ENCODE measurements around the gene TNFRSF8.

TNFRSF8 gene

DNA sequence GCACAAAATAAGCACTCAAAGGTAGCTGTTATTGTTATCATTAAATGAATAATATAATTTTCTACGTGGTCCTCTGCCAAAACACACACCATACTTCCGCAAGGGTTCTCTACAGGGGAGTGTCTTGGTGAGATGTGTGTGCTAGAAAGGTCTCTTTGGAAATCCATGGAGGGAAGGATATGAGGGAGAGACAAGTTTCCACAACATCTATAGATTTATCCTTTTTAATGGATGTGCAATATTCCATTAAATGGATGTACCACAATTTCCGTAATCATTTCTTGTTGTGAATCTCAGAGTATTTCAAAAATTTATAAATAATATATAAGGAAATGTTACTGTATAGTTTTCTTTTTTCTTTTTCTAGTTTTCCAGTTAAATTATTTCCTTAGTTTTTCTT, 2.6 kb upstream of the TNFRSF8 start:
- DNase-seq (ENCODE audit: low read depth) = no peak

DNA sequence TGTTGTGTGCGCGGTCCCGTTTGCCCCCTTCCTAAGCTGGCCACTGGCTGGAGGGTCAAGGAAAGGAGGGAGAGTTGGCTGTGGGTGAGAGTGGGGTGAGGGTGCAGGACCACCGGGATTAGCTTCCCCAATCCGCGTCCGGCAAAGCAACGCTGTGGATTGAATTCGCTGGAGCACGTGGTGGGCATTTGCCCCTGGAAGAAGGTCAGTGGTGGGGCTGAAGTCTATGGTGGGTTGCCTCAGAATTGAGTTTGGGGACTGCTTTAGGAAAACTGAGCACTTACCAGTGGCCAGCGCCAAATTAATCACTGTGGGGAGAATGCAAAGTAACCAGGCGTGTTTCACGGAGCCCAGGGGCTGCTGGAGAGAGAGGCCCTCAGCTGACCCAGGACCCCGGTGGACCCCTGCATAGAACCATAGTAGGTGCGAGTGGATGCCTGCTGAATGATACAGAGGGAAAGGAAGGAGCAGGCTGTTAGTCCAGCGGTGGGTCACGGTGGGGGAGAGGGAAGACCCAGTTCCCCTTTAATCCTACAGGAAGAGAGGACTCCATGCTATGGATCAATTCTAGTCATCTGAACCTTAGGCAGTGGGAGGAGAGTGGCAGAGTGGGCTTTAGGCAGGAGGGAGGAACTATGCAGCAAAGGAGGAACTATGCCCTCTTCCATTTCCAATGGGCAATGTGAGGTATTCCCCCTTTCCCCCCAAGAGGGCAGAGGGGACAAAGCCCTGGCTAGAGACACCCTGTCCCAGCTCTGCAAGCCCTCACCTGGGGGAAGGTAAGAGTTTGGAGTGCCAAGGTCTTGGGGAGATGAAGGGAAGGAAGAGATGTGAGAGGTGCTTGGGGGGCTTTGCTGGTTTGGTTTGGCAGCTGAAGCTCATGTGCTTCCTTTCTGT, 1.2 kb downstream of the TNFRSF8 start:
- DNase-seq (ENCODE audit: low read depth) = no peak

DNA sequence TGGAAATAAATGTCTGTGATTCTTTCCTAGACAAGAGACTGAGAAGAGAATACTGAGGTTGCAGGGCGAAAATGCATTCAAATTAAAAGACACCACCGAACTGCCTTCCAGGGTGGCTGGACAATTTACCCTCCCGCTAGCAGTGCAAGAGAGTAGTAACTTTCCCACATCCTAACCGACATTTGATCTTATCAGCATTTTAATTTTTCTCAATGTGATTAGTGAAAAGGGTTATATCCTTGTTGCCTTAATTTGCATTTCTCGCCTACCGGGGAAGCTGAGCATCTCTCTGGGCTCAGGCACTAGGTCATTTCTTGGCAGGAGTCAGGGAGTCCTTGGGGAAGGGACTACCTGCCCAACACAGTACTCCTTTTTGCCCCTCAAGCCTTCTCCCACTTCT, 2.8 kb downstream of the TNFRSF8 start:
- no peak for DNase-seq (ENCODE audit: low read depth)

DNA sequence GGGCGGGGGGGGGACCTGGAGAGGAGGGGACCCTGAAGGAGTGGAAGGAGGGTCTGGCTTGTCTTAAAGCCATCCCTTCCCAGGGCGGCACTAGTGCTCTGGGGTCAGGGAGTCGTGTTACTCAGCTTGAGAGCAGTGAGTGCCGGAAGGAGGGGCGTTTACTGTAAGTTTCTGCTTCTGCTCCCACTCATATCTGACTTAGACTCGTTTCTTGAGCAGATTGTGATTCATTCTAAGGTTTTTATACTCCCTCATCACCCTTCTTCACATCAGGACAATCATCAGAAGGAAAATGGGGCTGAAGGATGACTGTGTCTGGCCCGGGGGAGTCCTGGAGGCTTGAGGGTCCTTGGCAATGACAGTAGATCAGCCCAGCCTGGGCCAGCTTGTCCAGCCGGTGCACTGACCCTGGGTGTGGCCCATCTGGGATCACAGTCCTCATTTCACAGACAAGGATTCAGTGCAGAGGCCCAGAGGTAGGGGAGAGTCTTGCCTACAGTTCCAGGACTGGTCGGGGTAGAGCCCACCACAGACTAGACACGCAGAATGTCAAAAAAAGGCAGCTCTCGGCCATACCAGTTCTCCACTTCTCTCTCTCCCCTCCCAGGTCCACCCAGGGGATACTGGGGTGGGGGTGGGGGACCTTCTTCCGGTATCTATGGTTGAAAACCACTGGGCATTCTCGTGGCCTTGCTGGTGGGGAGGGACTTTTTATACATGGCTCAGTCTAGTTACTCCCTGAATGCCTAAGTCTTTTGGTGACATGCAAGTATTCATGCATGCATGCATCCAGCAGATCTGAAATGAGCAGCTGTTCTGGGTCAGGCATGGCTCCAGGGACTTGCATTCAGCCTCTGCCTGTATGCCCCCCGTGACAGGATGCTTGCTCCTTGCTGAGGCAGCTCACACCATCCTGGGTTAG, 5.1 kb downstream of the TNFRSF8 start:
- no peak for DNase-seq (ENCODE audit: low read depth)

DNA sequence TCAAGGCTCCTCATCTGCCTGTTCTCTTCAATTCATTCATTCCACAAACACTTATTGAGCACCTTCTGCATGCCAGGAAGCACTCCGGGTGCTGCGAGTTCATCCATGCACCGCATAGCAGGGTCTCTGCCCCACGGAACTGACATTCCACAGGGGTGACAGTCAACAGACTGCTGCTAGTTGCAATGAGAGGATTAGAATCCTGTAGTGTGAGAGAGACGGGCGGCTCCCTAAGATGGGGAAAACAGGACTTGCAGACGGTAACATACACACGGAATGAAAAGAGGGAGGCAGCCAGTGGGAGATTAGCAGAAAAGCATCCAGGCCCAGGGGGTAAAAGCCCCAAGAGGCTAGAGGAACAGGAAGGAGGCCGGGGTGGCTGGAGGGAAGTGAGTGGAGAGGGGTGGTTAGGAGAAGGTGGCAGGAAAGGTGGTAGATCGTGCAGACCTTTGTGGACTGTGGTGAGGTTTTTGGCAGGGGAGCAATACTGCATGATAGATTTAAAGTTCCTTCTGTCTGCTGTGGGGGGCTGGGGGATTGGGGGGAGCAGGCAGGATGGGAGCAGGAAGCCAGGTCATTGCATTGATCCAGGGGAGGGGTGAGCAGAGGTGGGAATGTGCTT, 6.6 kb downstream of the TNFRSF8 start:
- DNase-seq (ENCODE audit: low read depth) = no peak

DNA sequence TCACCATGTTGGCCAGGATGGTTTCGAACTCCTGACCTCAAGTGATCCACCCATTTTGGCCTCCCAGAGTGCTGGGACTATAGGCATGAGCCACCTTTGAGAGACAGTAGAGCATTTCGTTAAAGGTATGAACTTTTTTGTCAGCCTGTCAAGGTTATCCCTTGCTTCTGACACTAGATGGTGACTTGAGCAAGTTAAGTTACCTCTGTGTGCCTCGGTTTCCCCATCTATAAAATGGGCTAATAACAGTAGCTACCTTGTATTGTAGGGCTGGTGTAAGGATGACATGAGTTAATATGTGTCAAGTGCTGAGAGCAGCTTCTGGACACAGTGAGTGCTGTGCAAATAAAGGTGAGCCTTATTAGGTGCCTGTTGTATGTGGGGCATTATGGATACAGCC, 8.8 kb downstream of the TNFRSF8 start:
- no peak for DNase-seq (ENCODE audit: low read depth)

DNA sequence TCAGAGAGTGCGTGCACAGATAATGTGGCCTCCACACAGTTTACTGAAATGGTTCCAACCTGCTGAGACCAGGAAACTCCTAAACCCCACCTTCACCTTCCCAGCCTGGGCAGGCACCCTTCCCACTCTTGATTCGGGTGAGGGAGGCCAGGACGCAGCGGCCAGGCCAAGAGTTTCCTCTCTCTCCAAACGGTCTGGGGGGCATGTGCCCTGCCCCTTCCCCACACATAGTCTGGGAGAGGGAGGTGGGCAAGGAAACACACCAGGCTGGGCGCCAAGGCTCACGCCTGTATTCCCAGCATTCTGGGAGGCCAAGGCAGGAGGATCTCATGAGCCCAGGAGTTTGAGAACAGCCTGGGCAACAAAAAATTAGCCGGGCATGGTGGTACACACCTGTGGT, 9.6 kb downstream of the TNFRSF8 start:
- DNase-seq (ENCODE audit: low read depth) = no peak

DNA sequence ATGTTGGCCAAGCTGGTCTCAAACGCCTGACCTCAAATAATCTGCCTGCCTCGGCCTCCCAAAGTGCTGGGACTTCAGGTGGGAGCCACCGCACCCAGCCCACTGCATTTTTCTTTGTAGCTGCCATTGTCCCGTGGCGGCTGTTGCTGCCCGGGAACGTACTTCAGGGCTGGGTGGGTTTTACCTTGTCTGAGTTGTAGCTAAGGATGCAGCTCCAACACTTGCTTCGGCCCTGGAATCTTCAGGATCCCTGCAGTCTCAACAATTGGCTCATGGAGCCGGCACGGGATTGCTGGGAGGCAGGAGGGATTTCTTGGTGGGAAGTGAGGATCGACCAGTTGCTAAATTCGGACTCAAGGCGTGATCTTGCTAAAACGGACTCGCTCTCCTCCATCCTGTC, 10.7 kb downstream of the TNFRSF8 start:
- DNase-seq (ENCODE audit: low read depth) = no peak

DNA sequence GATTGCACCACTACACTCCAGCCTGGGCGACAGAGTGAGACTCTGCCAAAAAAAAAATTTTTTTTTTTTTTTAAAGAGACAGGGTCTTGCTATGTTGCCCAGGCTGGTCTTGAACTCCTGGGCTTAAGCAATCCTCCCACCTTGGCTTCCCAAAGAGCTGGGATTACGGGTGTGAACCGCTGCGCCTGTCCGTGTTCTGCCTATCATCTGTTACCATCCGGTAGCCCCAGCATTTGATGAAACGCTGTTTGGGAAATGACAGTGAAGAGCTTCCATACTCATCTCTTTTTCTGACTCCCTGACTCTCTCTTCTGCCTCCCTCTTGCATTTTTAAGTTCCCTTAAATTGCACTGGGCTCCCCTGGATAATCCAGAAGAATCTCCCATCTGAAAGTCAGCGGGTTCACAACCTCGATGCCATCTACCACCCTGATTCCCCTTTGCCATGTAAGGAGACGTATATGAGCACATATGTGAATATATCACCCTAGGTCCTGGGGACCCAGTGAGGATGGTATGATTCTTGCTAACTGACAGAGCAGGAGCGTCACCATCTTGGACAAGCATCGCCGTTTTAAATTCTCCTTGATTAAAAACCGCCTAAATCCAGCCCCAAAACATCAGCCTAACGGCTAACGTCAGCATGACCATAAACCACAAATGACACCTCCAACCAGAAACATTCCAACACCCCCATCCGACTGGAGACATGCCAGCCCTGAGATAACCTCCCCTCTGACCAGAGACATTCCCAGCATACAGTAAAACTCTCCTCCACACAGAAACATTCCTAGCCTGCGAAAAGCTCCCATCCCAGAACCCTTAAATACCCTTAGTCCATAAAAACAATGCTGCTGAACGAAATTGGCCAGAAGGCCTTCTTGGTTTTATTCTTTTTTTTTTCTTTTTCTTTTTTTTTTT, 12.4 kb downstream of the TNFRSF8 start:
- DNase-seq (ENCODE audit: low read depth) = no peak

DNA sequence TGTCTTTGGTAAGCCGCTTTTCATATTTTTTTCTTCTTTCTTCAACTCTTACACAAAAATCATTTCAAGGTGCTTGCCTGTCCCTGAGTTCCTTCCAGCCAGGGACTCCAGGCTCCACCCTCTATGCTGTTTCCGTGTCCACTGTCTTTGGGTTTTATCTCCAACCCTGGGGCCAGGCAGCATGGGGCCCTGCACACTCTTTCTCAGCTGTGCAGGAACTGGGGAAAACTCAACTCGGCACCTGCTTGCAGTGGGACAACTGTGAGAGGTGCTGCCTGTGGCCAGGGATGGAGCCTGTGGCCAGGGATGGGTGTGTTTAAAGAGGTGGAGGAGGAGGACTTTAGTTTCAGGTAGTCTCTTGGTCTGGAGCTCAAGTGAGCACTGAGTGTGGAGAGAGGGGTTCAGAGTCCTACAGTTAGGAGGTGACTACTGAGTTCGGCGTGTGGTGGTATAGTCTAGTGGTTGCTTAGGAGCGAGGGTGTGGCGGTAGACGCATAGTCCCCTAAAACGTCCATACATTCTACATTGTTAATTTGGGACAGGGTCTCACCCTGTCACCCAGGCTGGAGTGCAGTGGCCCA, 13.4 kb downstream of the TNFRSF8 start:
- DNase-seq (ENCODE audit: low read depth) = no peak

DNA sequence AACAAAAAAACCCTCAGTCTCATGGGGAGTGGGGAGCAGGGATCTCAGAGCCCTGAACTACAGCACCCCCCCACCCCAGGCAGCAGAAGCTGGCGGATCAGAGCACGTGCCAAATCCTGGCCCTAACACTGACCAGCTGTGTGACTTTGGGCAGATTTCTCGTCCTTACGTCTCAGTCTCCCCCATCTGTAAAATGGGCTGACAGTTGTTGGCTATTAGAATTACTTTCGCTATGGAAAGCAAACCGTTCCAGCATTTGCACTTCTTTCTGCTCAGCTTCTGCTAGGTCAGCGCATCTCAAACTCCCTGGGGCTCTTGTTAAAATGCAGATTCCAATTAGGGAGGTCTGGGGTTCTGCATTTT, 15.5 kb downstream of the TNFRSF8 start:
- no peak for DNase-seq (ENCODE audit: low read depth)

DNA sequence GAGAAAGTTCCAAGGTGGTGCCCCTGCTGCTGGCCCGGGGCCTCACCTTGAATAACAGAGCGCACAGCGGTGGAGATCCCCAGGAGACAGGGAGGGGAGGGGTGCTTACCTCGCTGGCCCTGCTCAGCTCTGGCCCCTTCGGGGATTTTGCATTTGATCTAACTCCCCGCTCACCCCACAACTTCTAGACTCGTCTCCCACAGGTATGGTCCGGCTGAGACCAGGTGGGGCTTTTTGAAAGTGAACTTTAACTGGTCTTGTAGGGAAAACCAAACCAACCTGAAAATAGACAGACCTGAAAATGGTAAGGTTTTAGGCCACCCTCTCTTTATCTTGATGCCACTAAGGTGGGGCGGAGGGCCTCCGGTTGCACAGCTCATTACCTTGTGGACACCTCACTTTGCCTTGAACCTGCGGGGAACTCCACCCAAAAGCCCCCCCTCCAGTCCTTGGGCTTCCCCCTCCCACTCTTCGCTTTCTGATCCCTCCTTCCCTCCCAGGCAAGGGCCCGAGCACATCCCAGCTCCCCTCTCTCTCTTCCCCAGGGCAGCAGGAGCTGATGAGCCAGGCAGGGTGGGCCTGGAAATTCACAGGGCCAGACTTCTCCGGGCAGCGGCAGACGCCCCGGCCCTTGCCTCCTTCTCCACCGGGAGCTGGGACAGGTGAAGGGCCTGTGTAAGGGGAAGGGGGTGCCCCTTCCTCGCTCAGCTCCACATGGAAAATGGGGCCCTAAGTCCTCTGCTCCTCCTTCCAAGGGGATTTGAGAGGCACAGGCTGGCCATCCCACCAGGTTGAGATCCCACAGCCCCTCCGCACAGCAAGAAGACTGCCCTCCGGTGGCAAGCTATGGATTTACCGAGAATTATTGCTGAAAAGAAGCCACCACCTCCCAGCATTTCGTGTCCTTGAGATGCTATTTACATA, 16.1 kb downstream of the TNFRSF8 start:
- no peak for DNase-seq (ENCODE audit: low read depth)

DNA sequence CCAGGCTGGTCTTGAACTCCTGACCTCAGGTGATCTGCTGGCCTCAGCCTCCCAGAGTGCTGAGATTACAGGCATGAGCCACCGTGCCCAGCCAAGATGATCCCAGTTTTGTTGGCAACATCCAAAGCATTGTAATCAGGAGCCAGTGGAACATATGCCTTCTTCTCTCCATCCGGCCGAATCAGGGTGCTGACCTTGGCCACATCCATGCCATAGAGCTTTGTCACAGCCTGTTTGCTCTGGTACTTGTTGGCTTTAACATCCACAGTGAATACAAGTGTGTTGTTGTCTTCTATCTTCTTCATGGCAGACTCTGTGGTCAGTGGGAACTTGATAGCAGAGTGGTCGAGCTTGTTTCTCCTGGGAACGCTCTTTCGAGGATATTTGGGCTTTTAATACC, 17.1 kb downstream of the TNFRSF8 start:
- DNase-seq (ENCODE audit: low read depth) = no peak

DNA sequence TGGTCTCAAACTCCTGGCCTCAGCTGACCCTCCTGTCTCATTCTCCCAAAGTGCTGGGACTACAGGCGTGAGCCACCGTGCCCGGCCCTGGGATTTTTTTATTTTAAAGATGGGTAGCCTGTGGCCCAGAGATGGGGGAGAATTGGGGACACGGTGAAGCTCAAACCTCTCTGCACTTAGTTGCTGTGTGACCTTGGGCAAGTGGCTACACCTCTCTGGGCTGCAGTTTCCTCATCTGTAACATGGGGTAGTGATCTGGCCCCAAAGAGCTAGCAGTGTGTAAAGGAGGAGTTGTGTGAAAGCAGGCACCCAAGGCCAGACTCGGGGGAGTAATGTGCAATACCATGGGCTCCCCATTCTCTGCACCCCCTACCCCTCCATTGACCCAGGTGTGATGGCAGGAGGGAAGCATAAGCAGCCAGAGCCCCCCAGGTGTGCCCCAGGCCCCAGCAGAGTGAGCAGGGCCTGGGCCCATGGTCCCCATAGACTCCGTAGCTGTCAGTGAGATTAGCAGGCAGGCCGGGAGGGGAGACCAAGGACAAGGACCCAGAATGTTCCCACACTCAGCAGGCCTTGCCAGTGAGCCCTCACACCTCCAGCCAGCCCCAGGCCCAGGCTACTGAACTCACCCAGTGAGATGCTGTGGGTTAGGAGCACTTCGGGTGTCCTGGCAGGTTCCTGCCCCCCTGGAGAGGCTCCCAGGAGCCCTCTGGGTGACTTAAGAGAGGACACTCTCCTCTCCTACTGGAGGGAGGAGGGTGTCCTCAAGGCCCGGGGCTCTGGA, 17.9 kb downstream of the TNFRSF8 start:
- DNase-seq (ENCODE audit: low read depth) = no peak

DNA sequence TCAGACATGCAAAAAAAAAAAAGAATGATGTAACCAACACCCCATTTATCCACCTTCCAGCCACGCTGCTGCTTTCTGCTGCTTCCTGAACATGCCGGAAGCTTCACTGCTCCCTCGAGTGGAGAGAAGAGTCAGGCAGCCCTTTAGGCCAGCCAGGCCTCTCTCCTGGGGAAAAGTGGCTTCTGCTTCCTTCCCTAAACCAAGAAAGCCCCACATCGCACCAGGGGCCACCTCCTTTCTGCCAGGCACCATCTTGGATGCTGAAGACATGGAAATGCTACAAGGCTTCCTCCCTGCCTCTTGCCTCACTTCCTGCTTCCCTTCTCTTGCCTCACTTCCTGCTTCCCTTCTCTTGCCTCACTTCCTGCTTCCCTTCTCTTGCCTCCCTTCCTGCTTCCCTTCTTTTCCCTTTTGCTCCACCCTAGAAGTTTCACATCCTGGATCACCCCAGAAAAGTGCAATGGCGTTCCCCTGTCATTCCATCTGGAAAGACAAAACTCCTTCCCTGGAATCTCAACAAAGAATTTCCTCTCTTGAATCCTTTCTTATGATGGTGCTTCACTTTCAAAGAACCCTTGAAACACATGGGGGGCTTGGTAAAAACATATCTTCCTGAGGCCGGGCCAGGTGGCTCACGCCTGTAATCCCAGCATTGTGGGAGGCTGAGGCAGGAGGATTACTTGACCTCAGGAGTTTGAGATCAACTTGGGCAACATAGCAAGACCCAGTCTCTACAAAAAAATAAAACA, 18.7 kb downstream of the TNFRSF8 start:
- DNase-seq (ENCODE audit: low read depth) = no peak

DNA sequence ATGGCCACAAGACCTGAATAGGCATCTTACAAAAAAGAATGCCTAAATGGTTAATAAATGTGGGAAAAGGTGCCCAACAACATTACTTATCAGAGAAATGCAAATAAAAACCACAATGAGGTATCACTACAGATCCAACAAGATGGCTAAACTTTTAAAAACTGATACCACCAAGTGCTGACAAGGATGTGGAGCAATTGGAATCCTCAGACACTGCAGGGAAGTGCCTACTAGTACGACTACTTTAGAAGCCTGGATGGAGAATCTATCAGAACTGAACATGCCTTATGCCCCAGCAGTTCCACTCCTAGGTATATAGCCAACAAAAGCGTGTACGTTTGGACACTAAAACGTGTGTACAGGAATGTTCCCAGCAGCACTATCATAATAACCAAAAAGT, 19.9 kb downstream of the TNFRSF8 start:
- DNase-seq (ENCODE audit: low read depth) = no peak

DNA sequence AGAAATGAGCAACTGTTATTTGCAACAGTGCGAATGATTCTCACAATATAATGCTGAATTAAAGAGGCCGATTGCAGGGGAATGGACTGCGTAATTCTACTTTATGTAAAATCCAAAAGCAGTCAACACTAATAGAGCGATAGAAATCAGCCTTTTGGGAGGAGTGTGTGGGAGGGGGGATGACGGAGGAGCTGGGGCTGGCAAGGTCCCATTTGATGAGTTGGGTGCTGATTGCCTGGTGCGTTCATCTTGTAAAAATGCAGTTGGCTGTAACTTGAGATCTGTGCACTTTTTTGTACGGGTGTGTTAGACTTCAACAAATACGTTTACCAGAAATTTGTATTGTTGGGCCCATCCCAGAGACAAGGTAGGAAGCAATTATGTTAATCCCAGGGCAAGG, 20.7 kb downstream of the TNFRSF8 start:
- DNase-seq (ENCODE audit: low read depth) = no peak

DNA sequence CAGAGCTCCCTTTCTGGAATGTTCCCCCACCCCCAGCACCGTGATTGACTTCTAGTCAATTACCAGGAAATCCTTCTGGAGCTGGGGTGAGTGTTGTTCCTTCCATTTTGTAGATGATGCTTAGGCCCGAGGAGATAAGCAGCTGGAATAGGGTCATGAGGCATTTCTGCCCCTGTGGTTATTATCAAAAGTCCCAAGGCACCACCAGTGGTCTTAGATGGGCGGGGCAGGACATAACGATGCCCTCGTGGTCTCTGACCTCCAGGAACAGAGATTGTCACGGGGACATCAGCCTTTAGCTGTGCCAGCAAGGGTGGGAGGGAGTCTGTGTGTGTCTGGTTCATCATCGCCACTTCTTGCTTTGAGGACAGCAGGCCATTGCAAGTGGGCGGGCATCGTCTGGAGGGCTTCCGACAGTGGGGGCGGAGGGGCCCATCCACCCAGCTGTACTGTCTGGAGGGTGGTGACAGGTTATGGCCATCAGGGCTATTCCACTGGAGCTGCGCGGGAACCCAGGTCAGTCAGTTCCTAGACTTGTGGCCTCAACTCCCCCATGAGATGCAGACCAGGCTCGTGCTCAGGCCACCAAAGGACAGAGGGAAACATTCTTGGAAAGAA, 22.6 kb downstream of the TNFRSF8 start:
- DNase-seq (ENCODE audit: low read depth) = no peak

Data from activated T-cell treated with anti-CD3 and anti-CD28 coated beads for 1 hour (primary cell).